Measurements from ENCODE around the gene CNPY1. TPM values are rescaled to one million over a fixed set of nuclear protein-coding genes. Genes with fewer than 3 reads are reported as not detected.

The CNPY1 gene
- total RNA-seq, 1 donor from 2014 or later = not detected

GRCh38 chr7:155496267-155497005 is 49.9 kb downstream of the CNPY1 start:
- no peak for DNase-seq (ENCODE audit: extremely low spot score, unreplicated experiment)
- Mint-ChIP-seq H3K9me3 (ENCODE audit: unreplicated experiment) (no peaks in the 10 kb centered on the region), H3K27ac (ENCODE audit: unreplicated experiment) (no peak overlapping the region), H3K36me3 (ENCODE audit: unreplicated experiment) (no peaks in the 10 kb centered on the region), H3K4me1 (ENCODE audit: unreplicated experiment) (peaks cover 3% of the 10 kb centered on the region), H3K4me3 (ENCODE audit: unreplicated experiment) (no peak overlapping the region), H3K27me3 (ENCODE audit: unreplicated experiment) (peaks cover 34% of the 10 kb centered on the region)
- no peak for TF ChIP-seq CTCF (IDR thresholded peaks at IDR 0.05)

GRCh38 chr7:155495440-155496248 is 50.7 kb downstream of the CNPY1 start:
- Mint-ChIP-seq H3K4me1 (ENCODE audit: unreplicated experiment) (peaks cover 10% of the 10 kb centered on the region), H3K27me3 (ENCODE audit: unreplicated experiment) (peaks cover 30% of the 10 kb centered on the region), H3K9me3 (ENCODE audit: unreplicated experiment) (no peaks in the 10 kb centered on the region), H3K4me3 (ENCODE audit: unreplicated experiment) (no peak overlapping the region), H3K27ac (ENCODE audit: unreplicated experiment) (no peak overlapping the region), H3K36me3 (ENCODE audit: unreplicated experiment) (peaks cover 2% of the 10 kb centered on the region)
- peak; percentile 65 for DNase-seq (ENCODE audit: extremely low spot score, unreplicated experiment)
- no peak for TF ChIP-seq CTCF (IDR thresholded peaks at IDR 0.05)

GRCh38 chr7:155494551-155494950 is 51.8 kb downstream of the CNPY1 start:
- H3K4me1 Mint-ChIP-seq (ENCODE audit: unreplicated experiment) = peaks cover 17% of the 10 kb centered on the region
- no peak overlapping the region for H3K27ac Mint-ChIP-seq (ENCODE audit: unreplicated experiment)
- no peaks in the 10 kb centered on the region for H3K9me3 Mint-ChIP-seq (ENCODE audit: unreplicated experiment)
- TF ChIP-seq CTCF (IDR thresholded peaks at IDR 0.05) = no peak
- peak; percentile 81 for DNase-seq (ENCODE audit: extremely low spot score, unreplicated experiment)
- H3K4me3 Mint-ChIP-seq (ENCODE audit: unreplicated experiment) = no peak overlapping the region
- peaks cover 2% of the 10 kb centered on the region for H3K36me3 Mint-ChIP-seq (ENCODE audit: unreplicated experiment)
- peaks cover 23% of the 10 kb centered on the region for H3K27me3 Mint-ChIP-seq (ENCODE audit: unreplicated experiment)

GRCh38 chr7:155493744-155494538 is 52.4 kb downstream of the CNPY1 start:
- no peak overlapping the region for H3K4me3 Mint-ChIP-seq (ENCODE audit: unreplicated experiment)
- H3K27ac Mint-ChIP-seq (ENCODE audit: unreplicated experiment) = no peak overlapping the region
- peaks cover 17% of the 10 kb centered on the region for H3K27me3 Mint-ChIP-seq (ENCODE audit: unreplicated experiment)
- H3K9me3 Mint-ChIP-seq (ENCODE audit: unreplicated experiment) = no peaks in the 10 kb centered on the region
- H3K36me3 Mint-ChIP-seq (ENCODE audit: unreplicated experiment) = peaks cover 2% of the 10 kb centered on the region
- DNase-seq (ENCODE audit: extremely low spot score, unreplicated experiment) = peak; percentile 77
- H3K4me1 Mint-ChIP-seq (ENCODE audit: unreplicated experiment) = peaks cover 17% of the 10 kb centered on the region
- no peak for TF ChIP-seq CTCF (IDR thresholded peaks at IDR 0.05)

All from osteocyte (in vitro differentiated cells).